Measurements from ENCODE around the gene RTEL1. TPM values are rescaled to one million over a fixed set of nuclear protein-coding genes. Genes with fewer than 3 reads are reported as not detected.

The RTEL1 gene
- total and polyA plus RNA-seq, 2 donors (not counting 1 experiment from before 2014, with no cell fraction given) = 4.7 to 12.4 TPM

DNA sequence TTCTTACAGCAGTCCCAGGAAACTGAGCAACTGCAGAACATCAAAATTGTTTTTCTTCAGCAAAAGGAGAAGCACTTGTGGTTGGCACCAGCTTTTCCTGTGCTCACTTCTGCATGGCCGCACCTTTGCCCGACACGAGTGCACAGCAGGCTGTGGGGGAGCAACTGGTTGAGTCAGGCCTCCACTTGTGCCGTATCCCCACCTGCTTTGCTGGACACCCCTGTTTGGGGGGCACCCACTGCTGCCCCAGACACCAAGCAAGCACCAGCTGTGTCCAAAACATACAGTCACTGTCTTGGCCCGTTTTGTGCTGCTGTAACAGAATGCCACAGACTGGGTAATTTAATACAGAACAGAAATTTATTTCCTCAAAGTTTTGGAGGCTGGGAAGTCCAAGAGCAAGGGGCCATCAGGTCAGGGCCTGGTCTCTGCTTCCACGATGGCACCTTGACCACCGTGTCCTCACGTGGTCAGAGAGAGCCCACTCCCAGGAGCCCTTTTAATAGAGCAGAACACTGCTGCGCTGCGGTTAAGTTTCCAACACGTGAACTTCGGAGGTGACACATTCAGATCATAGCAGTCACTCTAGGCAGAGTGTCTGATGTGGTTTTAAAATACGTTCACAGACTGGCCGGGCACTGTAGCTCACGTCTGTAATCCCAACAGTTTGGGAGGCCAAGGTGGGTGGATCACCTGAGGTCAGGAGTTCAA lies 22.5 kb upstream of the RTEL1 start:
- no peaks in the 10 kb centered on the region for H4K20me1 ChIP-seq (ENCODE audit: control insufficient read depth, extremely low read depth, insufficient read depth, low read length)
- no peaks in the 10 kb centered on the region for H3K9me3 ChIP-seq (ENCODE audit: control insufficient read depth, insufficient read depth, low read depth, low read length)
- H3K9ac ChIP-seq (ENCODE audit: insufficient read depth, low read length) = no peak overlapping the region
- no peak for DNase-seq (ENCODE audit: low read depth in 2 of 2)
- H3K27me3 ChIP-seq (ENCODE audit: control insufficient read depth, insufficient read depth, low read length) = no peaks in the 10 kb centered on the region
- no peaks in the 10 kb centered on the region for H3K4me1 ChIP-seq (ENCODE audit: control insufficient read depth, extremely low read depth, insufficient read depth, low read length)
- H3K27ac ChIP-seq (ENCODE audit: insufficient read depth, low read length) = no peak overlapping the region
- no peaks in the 10 kb centered on the region for H3K36me3 ChIP-seq (ENCODE audit: control insufficient read depth, insufficient read depth, low read length)
- H2AFZ ChIP-seq (ENCODE audit: low read length) = no peak overlapping the region
- no peak overlapping the region for H3K4me2 ChIP-seq (ENCODE audit: extremely low read depth, insufficient read depth, low read length)
- H3K4me3 ChIP-seq (replicated peaks in 1 of 4; ENCODE audit: control extremely low read depth in 1 of 4, insufficient read depth in 1 of 4, low read depth in 3 of 4, low read length in 4 of 4) = no peak overlapping the region
- H3K79me2 ChIP-seq (ENCODE audit: control insufficient read depth, insufficient read depth, low read length) = no peaks in the 10 kb centered on the region
- no peak for TF ChIP-seq CTCF (conservative IDR thresholded peaks at IDR 0.05 in 1 of 2, IDR thresholded peaks at IDR 0.05 in 1 of 2; ENCODE audit: low read depth in 1 of 2, low read length in 2 of 2)
- no peak for TF ChIP-seq EZH2 (IDR thresholded peaks at IDR 0.05; ENCODE audit: low read length, missing control alignments)

GRCh38 chr20:63636752-63637628 lies 21.1 kb upstream of the RTEL1 start:
- no peak overlapping the region for H2AFZ ChIP-seq (ENCODE audit: low read length)
- no peak overlapping the region for H3K9ac ChIP-seq (ENCODE audit: insufficient read depth, low read length)
- H3K4me2 ChIP-seq (ENCODE audit: extremely low read depth, insufficient read depth, low read length) = no peak overlapping the region
- DNase-seq (ENCODE audit: low read depth in 2 of 2) = peak in 1 of 2 donors; percentile 9
- H4K20me1 ChIP-seq (ENCODE audit: control insufficient read depth, extremely low read depth, insufficient read depth, low read length) = no peaks in the 10 kb centered on the region
- H3K9me3 ChIP-seq (ENCODE audit: control insufficient read depth, insufficient read depth, low read depth, low read length) = no peaks in the 10 kb centered on the region
- H3K36me3 ChIP-seq (ENCODE audit: control insufficient read depth, insufficient read depth, low read length) = no peaks in the 10 kb centered on the region
- TF ChIP-seq EZH2 (IDR thresholded peaks at IDR 0.05; ENCODE audit: low read length, missing control alignments) = no peak
- H3K27ac ChIP-seq (ENCODE audit: insufficient read depth, low read length) = no peak overlapping the region
- H3K79me2 ChIP-seq (ENCODE audit: control insufficient read depth, insufficient read depth, low read length) = no peaks in the 10 kb centered on the region
- H3K4me1 ChIP-seq (ENCODE audit: control insufficient read depth, extremely low read depth, insufficient read depth, low read length) = no peaks in the 10 kb centered on the region
- H3K27me3 ChIP-seq (ENCODE audit: control insufficient read depth, insufficient read depth, low read length) = no peaks in the 10 kb centered on the region
- H3K4me3 ChIP-seq (replicated peaks in 1 of 4; ENCODE audit: control extremely low read depth in 1 of 4, insufficient read depth in 1 of 4, low read depth in 3 of 4, low read length in 4 of 4) = no peak overlapping the region

GRCh38 chr20:63639093-63639975 lies 18.8 kb upstream of the RTEL1 start:
- no peak for TF ChIP-seq EZH2 (IDR thresholded peaks at IDR 0.05; ENCODE audit: low read length, missing control alignments)
- TF ChIP-seq CTCF (conservative IDR thresholded peaks at IDR 0.05 in 1 of 2, IDR thresholded peaks at IDR 0.05 in 1 of 2; ENCODE audit: low read depth in 1 of 2, low read length in 2 of 2) = no peak
- Histone ChIP-seq H3K27ac (ENCODE audit: insufficient read depth, low read length) (no peak overlapping the region), H3K27me3 (ENCODE audit: control insufficient read depth, insufficient read depth, low read length) (no peaks in the 10 kb centered on the region), H3K9ac (ENCODE audit: insufficient read depth, low read length) (no peak overlapping the region), H3K4me3 (replicated peaks in 1 of 4; ENCODE audit: control extremely low read depth in 1 of 4, insufficient read depth in 1 of 4, low read depth in 3 of 4, low read length in 4 of 4) (no peak overlapping the region), H3K79me2 (ENCODE audit: control insufficient read depth, insufficient read depth, low read length) (no peaks in the 10 kb centered on the region), H3K9me3 (ENCODE audit: control insufficient read depth, insufficient read depth, low read depth, low read length) (no peaks in the 10 kb centered on the region), H3K36me3 (ENCODE audit: control insufficient read depth, insufficient read depth, low read length) (no peaks in the 10 kb centered on the region), H2AFZ (ENCODE audit: low read length) (no peak overlapping the region), H3K4me2 (ENCODE audit: extremely low read depth, insufficient read depth, low read length) (no peak overlapping the region), H4K20me1 (ENCODE audit: control insufficient read depth, extremely low read depth, insufficient read depth, low read length) (no peaks in the 10 kb centered on the region), H3K4me1 (ENCODE audit: control insufficient read depth, extremely low read depth, insufficient read depth, low read length) (no peaks in the 10 kb centered on the region)
- no peak for DNase-seq (ENCODE audit: low read depth in 2 of 2)

All from fibroblast of lung (primary cell).